Stomach (tissue), 19 donors: ENCODE measurements around the gene SLAMF9. TPM values are rescaled to one million over a fixed set of nuclear protein-coding genes. Genes with fewer than 3 reads are reported as not detected.

Experiments used
- DNase-seq, 2 donors: peaks; one replicate each; pipeline versions ENCODE4 v3.0.0 to v3.0.0-alpha.2; 2013 to 2019
- H3K27ac ChIP-seq, 5 donors: fragments of 200-600 bp in 4 of 5; sonication (generic) in 4 of 5; one replicate each; pipeline ENCODE4 v1.5.1; 2013 to 2019; ENCODE audit warnings: mild to moderate bottlenecking in 1 of 5, moderate library complexity in 1 of 5
- H3K27me3 ChIP-seq, 3 donors: fragments of 200-600 bp; sonication (generic); one replicate each; pipeline ENCODE4 v1.5.1; 2017 to 2019; ENCODE audit warnings: mixed run types in 1 of 3
- H3K36me3 ChIP-seq, 4 donors: fragments of 200-600 bp; sonication (generic); 1 replicate in 3 of 4; 2 replicates in 1 of 4; pipeline ENCODE4 v1.5.1; 2016 to 2019
- H3K4me1 ChIP-seq, 4 donors: fragments of 200-600 bp; sonication (generic); one replicate each; pipeline ENCODE4 v1.5.1; 2016 to 2019
- H3K4me3 ChIP-seq, 4 donors: fragments of 200-600 bp; sonication (generic) in 3 of 4; one replicate each; pipeline ENCODE4 v1.5.1; 2016 to 2019; ENCODE audit warnings: mild to moderate bottlenecking in 1 of 4
- H3K9me3 ChIP-seq, 4 donors: fragments of 200-600 bp; sonication (generic); one replicate each; pipeline ENCODE4 v1.5.1; 2016 to 2019
- CTCF ChIP-seq, 7 experiments: fragments of 450-650 bp in 4 of 7; fragments of 200-600 bp in 3 of 7; sonication (generic) in 3 of 7; IDR thresholded peaks; one replicate each; pipeline ENCODE4 v1.5.1; 2016 to 2019; ENCODE audit warnings: antibody characterized with exemption in 7 of 7, control low read depth in 2 of 7, mild to moderate bottlenecking in 1 of 7
- EP300 ChIP-seq: sonication (generic); formaldehyde crosslinking; IDR thresholded peaks from one replicate; pipeline ENCODE4 v1.6.1; 2017; ENCODE audit warnings: antibody characterized with exemption
- POLR2A ChIP-seq, 4 donors: fragments of 450-650 bp; IDR thresholded peaks; one replicate each; pipeline ENCODE4 v1.6.1; 2016; ENCODE audit warnings: antibody characterized with exemption in 4 of 4, control low read depth in 2 of 4, mild to moderate bottlenecking in 1 of 4, moderate library complexity in 1 of 4
- POLR2AphosphoS5 ChIP-seq, 3 donors: sonication (generic); formaldehyde crosslinking; IDR thresholded peaks; one replicate each; pipeline ENCODE4 v1.6.1; 2016; ENCODE audit warnings: antibody characterized with exemption in 3 of 3
- WGBS, 5 donors: extraction: QIAGEN DNeasy Blood & Tissue Kit in 3 of 5; methylation state at CpG; one replicate each; pipeline versions ENCODE4 v1.1.5 to v1.1.7; 2013 to 2018; 5-methylcytosine and 5-hydroxymethylcytosine counted together
- intact Hi-C: fragments of 100-400 bp; cut with DNase I; formaldehyde crosslinking; loops from one replicate; pipeline ENCODE4 v1.15.1; 2023; ENCODE audit warnings: low total_unique reads
- long read RNA-seq, 10 donors: transcript quantifications; one replicate each; lab custom pipeline, GENCODE V29; 2026
- polyA plus RNA-seq, 3 donors: library from polyadenylated mRNA; stranded (reverse); fragments of 200-250 nt; gene quantifications; one replicate each; pipeline ENCODE4 v1.2.3, GENCODE V29; 2013
- total RNA-seq, 5 donors: library from RNA; depleted of rRNA; stranded (reverse); fragments of >200 nt; gene quantifications; one replicate each; pipeline versions ENCODE4 v1.1.0 to v1.2.3, GENCODE V29; 2014 to 2016
- donor health status: healthy with polysubstance abuse.
- donor health status: Bipolar disorder and iron deficiency.
- donor health status: healthy.

SLAMF9 gene
- total RNA-seq (not detected), polyA plus RNA-seq (under 1 TPM in 1 of 3 donors, not detected in 2; 0.87 TPM)
- long read RNA-seq, donor 1, partial matches to known transcripts = 0 of 1 reads
- long read RNA-seq, donor 1, other reads (novel, unspliced or antisense) = 0 of 1 reads
- long read RNA-seq, donor 2 = 0 reads
- long read RNA-seq, donor 3 = 0 reads
- long read RNA-seq, donor 4 = 0 reads
- long read RNA-seq, donor 5 = 0 reads
- long read RNA-seq, donor 6 = 0 reads
- long read RNA-seq, donor 7 = 0 reads
- long read RNA-seq, donor 8 = 0 reads
- long read RNA-seq, donor 9 = 0 reads
- long read RNA-seq, donor 10 = 0 reads

- H3K36me3 ChIP-seq = no peaks in the 10 kb centered on the region
- H3K4me3 ChIP-seq = no peak within 1 kb of the TSS
- TF ChIP-seq CTCF (IDR thresholded peaks at IDR 0.05) (no peak), POLR2AphosphoS5 (IDR thresholded peaks at IDR 0.05) (no peak), EP300 (no peak), POLR2A (IDR thresholded peaks at IDR 0.05) (no peak)
- 52 to 64% (median 63%) methylated on average over 11 of the region's 11 CpGs for WGBS, 5 donors
- H3K4me1 ChIP-seq = peaks cover 6 to 33% (median 20%) of the 10 kb centered on the region in 4 donors
- intact Hi-C loops = no loop called here
- H3K27ac ChIP-seq = no peak within 1 kb of the TSS
- H3K27me3 ChIP-seq = peaks cover 0 to 8% (median 0%) of the 10 kb centered on the region in 3 donors
- DNase-seq = peak in 1 of 2 donors; percentile 26
- H3K9me3 ChIP-seq = no peaks in the 10 kb centered on the region
Observed at GRCh38 chr1:159953536-159954515, at the start of gene SLAMF9. Gene SLAMF9, minus strand, starts transcription at chr1:159954237. Its CDS starts 100 bp downstream, at chr1:159954137.

- H3K27ac ChIP-seq = no peak overlapping the region
- no peaks in the 10 kb centered on the region for H3K36me3 ChIP-seq
- no peaks in the 10 kb centered on the region for H3K27me3 ChIP-seq
- WGBS, 5 donors = 57 to 81% (median 68%) methylated on average over 2 of the region's 2 CpGs
- no peak overlapping the region for H3K4me3 ChIP-seq
- intact Hi-C loops = loop anchor here (5.0 to 10.0 kb wide), 2 partner anchors 59 to 207 kb away; no protein-coding TSS in a partner anchor
- H3K9me3 ChIP-seq = no peaks in the 10 kb centered on the region
- no peak for DNase-seq
- H3K4me1 ChIP-seq = no peaks in the 10 kb centered on the region
- no peak for TF ChIP-seq POLR2A (IDR thresholded peaks at IDR 0.05)
Observed at GRCh38 chr1:160001440-160001839, 47.4 kb upstream of the SLAMF9 start.

GRCh38 chr1:159999204-159999603 lies 45.2 kb upstream of the SLAMF9 start:
- DNase-seq = no peak
- Histone ChIP-seq H3K4me3 (no peak overlapping the region), H3K27ac (no peak overlapping the region), H3K36me3 (no peaks in the 10 kb centered on the region), H3K9me3 (no peaks in the 10 kb centered on the region), H3K4me1 (no peaks in the 10 kb centered on the region), H3K27me3 (no peaks in the 10 kb centered on the region)
- no peak for TF ChIP-seq POLR2AphosphoS5 (IDR thresholded peaks at IDR 0.05)
- TF ChIP-seq CTCF (IDR thresholded peaks at IDR 0.05) = no peak
- no peak for TF ChIP-seq EP300
- no peak for TF ChIP-seq POLR2A (IDR thresholded peaks at IDR 0.05)
- 50 to 74% (median 67%) methylated on average over 4 of the region's 4 CpGs for WGBS, 5 donors
- intact Hi-C loops = no loop called here

- DNase-seq = no peak
- H3K27ac ChIP-seq = no peak overlapping the region
- TF ChIP-seq POLR2AphosphoS5 (IDR thresholded peaks at IDR 0.05) (no peak), POLR2A (IDR thresholded peaks at IDR 0.05) (no peak), EP300 (no peak), CTCF (IDR thresholded peaks at IDR 0.05) (no peak)
- intact Hi-C loops = no loop called here
- peaks cover 0 to 3% (median 0%) of the 10 kb centered on the region in 4 donors for H3K4me1 ChIP-seq
- H3K27me3 ChIP-seq = no peaks in the 10 kb centered on the region
- no peak overlapping the region for H3K4me3 ChIP-seq
- H3K9me3 ChIP-seq = no peaks in the 10 kb centered on the region
- H3K36me3 ChIP-seq = no peaks in the 10 kb centered on the region
Observed at GRCh38 chr1:159996653-159997052, 42.6 kb upstream of the SLAMF9 start.
